Esophagus squamous epithelium (tissue), 5 donors: Measurements from ENCODE around the gene CRADD. TPM values are rescaled to one million over a fixed set of nuclear protein-coding genes. Genes with fewer than 3 reads are reported as not detected.

Source experiments
- DNase-seq: peaks from one replicate; lab custom pipeline; 2025; lab: John Stamatoyannopoulos, UW
- H3K27ac ChIP-seq, 4 donors: fragments of 200-600 bp; sonication (generic); one replicate each; pipeline ENCODE4 v1.5.1; 2016 to 2019; ENCODE audit warnings: mild to moderate bottlenecking in 1 of 4
- H3K27me3 ChIP-seq, 4 donors: fragments of 200-600 bp; sonication (generic); 1 replicate in 3 of 4; 2 replicates in 1 of 4; pipeline versions ENCODE4 v1.5.1 to v1.6.0; 2017 to 2021; ENCODE audit warnings: antibody characterized with exemption in 1 of 4
- H3K36me3 ChIP-seq, 3 donors: fragments of 200-600 bp; sonication (generic); one replicate each; pipeline ENCODE4 v1.5.1; 2016 to 2019
- H3K4me1 ChIP-seq, 3 donors: fragments of 200-600 bp; sonication (generic); one replicate each; pipeline ENCODE4 v1.5.1; 2017 to 2019
- H3K4me3 ChIP-seq, 4 donors: fragments of 200-600 bp; sonication (generic); 1 replicate in 3 of 4; 2 replicates in 1 of 4; pipeline ENCODE4 v1.5.1; 2016 to 2019; ENCODE audit warnings: mild to moderate bottlenecking in 2 of 4, moderate library complexity in 1 of 4
- H3K9me3 ChIP-seq, 3 donors: fragments of 200-600 bp; sonication (generic); one replicate each; pipeline ENCODE4 v1.5.1; 2016 to 2019
- CTCF ChIP-seq, 6 experiments: fragments of 450-650 bp in 4 of 6; fragments of 200-600 bp in 2 of 6; sonication (generic) in 2 of 6; IDR thresholded peaks; one replicate each; pipeline ENCODE4 v1.5.1; 2016 to 2019; ENCODE audit warnings: antibody characterized with exemption in 6 of 6, mild to moderate bottlenecking in 4 of 6, moderate library complexity in 4 of 6
- POLR2A ChIP-seq, 4 donors: fragments of 450-650 bp; IDR thresholded peaks; one replicate each; pipeline ENCODE4 v1.6.1; 2017; ENCODE audit warnings: antibody characterized with exemption in 4 of 4, mild to moderate bottlenecking in 4 of 4, moderate library complexity in 3 of 4
- WGBS, 2 donors: methylation state at CpG; one replicate each; pipeline ENCODE4 v1.1.5; 2018; 5-methylcytosine and 5-hydroxymethylcytosine counted together
- intact Hi-C: fragments of 100-400 bp; cut with DNase I; formaldehyde crosslinking; loops from one replicate; pipeline ENCODE4 v1.15.0; 2022
- total RNA-seq, 4 donors: library from RNA; depleted of rRNA; stranded (reverse); fragments of >200 nt; gene quantifications; one replicate each; pipeline ENCODE4 v1.1.0, GENCODE V29; 2016
- donor health status: DM: yes; HTN: yes; CAD: no.

Gene CRADD
- 10 to 100 TPM; 20.2 to 22.9 (median 21.7) TPM for total RNA-seq

- DNase-seq: peak; percentile 59
- Histone ChIP-seq H3K4me3 (peak within 1 kb of the TSS; percentile 45 to 82 (median 80)), H3K4me1 (peaks cover 10 to 38% (median 17%) of the 10 kb centered on the region in 3 donors), H3K9me3 (no peaks in the 10 kb centered on the region), H3K27me3 (peaks cover 0 to 8% (median 0%) of the 10 kb centered on the region in 4 donors), H3K36me3 (no peaks in the 10 kb centered on the region), H3K27ac (peak within 1 kb of the TSS; percentile 89 to 99 (median 98))
- WGBS, 2 donors: 0 to 1% methylated on average over 30 to 41 of the region's 41 CpGs
- intact Hi-C loops: loop anchor here (10.0 kb wide), 1 partner anchor 83 kb away; no protein-coding TSS in a partner anchor
- TF ChIP-seq POLR2A (IDR thresholded peaks at IDR 0.05) (peak in 2 of 4 donors; percentile 71 to 76), CTCF (IDR thresholded peaks at IDR 0.05) (peak in 1 of 6 experiments; percentile 2)
These were observed at the start of gene CRADD for GRCh38 chr12:93677195-93678064. Gene CRADD, plus strand, starts transcription at chr12:93677375.

DNA sequence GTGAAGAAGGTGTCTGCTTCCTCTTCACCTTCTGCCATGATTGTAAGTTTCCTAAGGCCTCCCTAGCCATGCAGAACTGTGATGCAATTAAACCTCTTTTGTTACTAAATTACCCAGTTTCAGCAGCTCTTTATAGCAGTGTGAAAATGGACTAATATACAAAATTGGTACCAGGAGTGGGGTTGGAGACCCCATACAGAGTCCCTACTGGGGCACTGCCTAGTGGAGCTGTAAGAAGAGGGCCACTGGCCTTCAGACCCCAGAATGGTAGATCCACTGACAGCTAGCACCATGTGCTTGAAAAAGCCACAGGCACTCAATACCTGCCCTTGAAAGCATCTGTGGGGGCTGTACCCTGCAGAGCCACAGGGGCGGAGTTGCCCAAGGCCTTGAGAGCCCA lies 44.8 kb upstream of the CRADD start:
- H3K4me1 ChIP-seq: no peaks in the 10 kb centered on the region
- DNase-seq: no peak
- H3K36me3 ChIP-seq: no peaks in the 10 kb centered on the region
- TF ChIP-seq CTCF (IDR thresholded peaks at IDR 0.05): no peak
- TF ChIP-seq POLR2A (IDR thresholded peaks at IDR 0.05): no peak
- H3K27me3 ChIP-seq: no peaks in the 10 kb centered on the region
- no peak overlapping the region for H3K4me3 ChIP-seq
- H3K27ac ChIP-seq: no peak overlapping the region
- intact Hi-C loops: no loop called here
- H3K9me3 ChIP-seq: peaks cover 0 to 4% (median 0%) of the 10 kb centered on the region in 3 donors
- 100% methylated on average over 1 of the region's 1 CpG for WGBS, 2 donors

GRCh38 chr12:93634416-93634815 lies 42.8 kb upstream of the CRADD start:
- intact Hi-C loops: no loop called here
- DNase-seq: no peak
- no peak for TF ChIP-seq CTCF (IDR thresholded peaks at IDR 0.05)
- Histone ChIP-seq H3K4me3 (no peak overlapping the region), H3K36me3 (no peaks in the 10 kb centered on the region), H3K4me1 (peaks cover 0 to 6% (median 0%) of the 10 kb centered on the region in 3 donors), H3K27ac (no peak overlapping the region), H3K27me3 (no peaks in the 10 kb centered on the region), H3K9me3 (peaks cover 0 to 4% (median 0%) of the 10 kb centered on the region in 3 donors)
- 64 to 78% methylated on average over 3 of the region's 3 CpGs for WGBS, 2 donors

- no peak overlapping the region for H3K27ac ChIP-seq
- intact Hi-C loops: no loop called here
- peaks cover 0 to 6% (median 0%) of the 10 kb centered on the region in 3 donors for H3K4me1 ChIP-seq
- H3K4me3 ChIP-seq: no peak overlapping the region
- H3K36me3 ChIP-seq: no peaks in the 10 kb centered on the region
- TF ChIP-seq POLR2A (IDR thresholded peaks at IDR 0.05) (no peak), CTCF (IDR thresholded peaks at IDR 0.05) (no peak)
- no peak for DNase-seq
- WGBS, 2 donors: 58 to 76% methylated on average over 2 of the region's 2 CpGs
- no peaks in the 10 kb centered on the region for H3K27me3 ChIP-seq
- H3K9me3 ChIP-seq: peaks cover 0 to 4% (median 0%) of the 10 kb centered on the region in 3 donors
These were observed 40.5 kb upstream of the CRADD start for GRCh38 chr12:93636708-93637107.

- no peaks in the 10 kb centered on the region for H3K9me3 ChIP-seq
- no peaks in the 10 kb centered on the region for H3K27me3 ChIP-seq
- H3K4me1 ChIP-seq: peaks cover 0 to 6% (median 0%) of the 10 kb centered on the region in 3 donors
- H3K36me3 ChIP-seq: no peaks in the 10 kb centered on the region
- TF ChIP-seq CTCF (IDR thresholded peaks at IDR 0.05): no peak
- TF ChIP-seq POLR2A (IDR thresholded peaks at IDR 0.05): no peak
- 71 to 77% methylated on average over 2 of the region's 2 CpGs for WGBS, 2 donors
- intact Hi-C loops: no loop called here
- no peak overlapping the region for H3K27ac ChIP-seq
- no peak for DNase-seq
- no peak overlapping the region for H3K4me3 ChIP-seq
These were observed 39.1 kb upstream of the CRADD start for GRCh38 chr12:93638095-93638494.
